Neural progenitor cell (in vitro differentiated cells): ENCODE results near the gene SLCO3A1. TPM values are rescaled to one million over a fixed set of nuclear protein-coding genes. Genes with fewer than 3 reads are reported as not detected.

ENCODE experiments used
- DNase-seq: peaks from one replicate; pipeline ENCODE4 v3.0.0-alpha.2; 2016; ENCODE audit warnings: low spot score
- H2AFZ ChIP-seq: fragments of 200-600 bp; sonication (generic); replicated peaks from 2 replicates; pipeline ENCODE4 v1.6.1; 2016; ENCODE audit warnings: antibody characterized with exemption
- H3F3A ChIP-seq: fragments of 200-600 bp; sonication (generic); 2 replicates; pipeline ENCODE4 v1.6.1; 2016; ENCODE audit warnings: antibody characterized with exemption, low read depth
- H3K27ac ChIP-seq: fragments of 200-600 bp; sonication (generic); 2 replicates; pipeline ENCODE4 v1.5.1; 2016; ENCODE audit warnings: mild to moderate bottlenecking
- H3K27me3 ChIP-seq: fragments of 200-600 bp; sonication (generic); 2 replicates; pipeline ENCODE4 v1.6.1; 2016; ENCODE audit warnings: mild to moderate bottlenecking, moderate library complexity
- H3K36me3 ChIP-seq: fragments of 200-600 bp; sonication (generic); 2 replicates; pipeline ENCODE4 v1.5.1; 2016
- H3K4me1 ChIP-seq: fragments of 200-600 bp; sonication (generic); 2 replicates; pipeline ENCODE4 v1.6.1; 2016; ENCODE audit warnings: mixed run types
- H3K4me2 ChIP-seq: fragments of 200-600 bp; sonication (generic); 2 replicates; pipeline ENCODE4 v1.6.1; 2016
- H3K4me3 ChIP-seq: fragments of 200-600 bp; sonication (generic); 2 replicates; pipeline ENCODE4 v1.5.1; 2016
- H3K79me2 ChIP-seq: fragments of 200-600 bp; sonication (generic); 2 replicates; pipeline ENCODE4 v1.6.1; 2016; ENCODE audit warnings: low read depth
- H3K9ac ChIP-seq: fragments of 200-600 bp; sonication (generic); 2 replicates; pipeline ENCODE4 v1.6.1; 2016
- H3K9me3 ChIP-seq: fragments of 200-600 bp; sonication (generic); 2 replicates; pipeline ENCODE4 v1.5.1; 2016; ENCODE audit warnings: low read depth
- H4K20me1 ChIP-seq: fragments of 200-600 bp; sonication (generic); 2 replicates; pipeline ENCODE4 v1.6.1; 2016; ENCODE audit warnings: low read depth
- H3K27ac Mint-ChIP-seq: 3 replicates; pipeline ENCODE4 v1.8.0; 2021; ENCODE audit warnings: mixed read lengths
- H3K27me3 Mint-ChIP-seq: 2 replicates; pipeline ENCODE4 v1.8.0; 2022; ENCODE audit warnings: low read depth, mild to moderate bottlenecking, inconsistent platforms, moderate library complexity, mixed read lengths; ENCODE audit not compliant: insufficient read depth
- H3K36me3 Mint-ChIP-seq: 3 replicates; pipeline ENCODE4 v1.8.0; 2021; ENCODE audit warnings: mixed read lengths
- H3K4me1 Mint-ChIP-seq: 3 replicates; pipeline ENCODE4 v1.8.0; 2021; ENCODE audit warnings: mixed read lengths
- H3K4me3 Mint-ChIP-seq: 3 replicates; pipeline ENCODE4 v1.8.0; 2021; ENCODE audit warnings: mild to moderate bottlenecking, moderate library complexity, mixed read lengths
- H3K9me3 Mint-ChIP-seq: 3 replicates; pipeline ENCODE4 v1.8.0; 2020; ENCODE audit warnings: mixed read lengths
- EZH2 ChIP-seq: fragments of 200-600 bp; sonication (generic); IDR thresholded peaks from 2 replicates; pipeline ENCODE4 v1.6.1; 2017; ENCODE audit warnings: antibody characterized with exemption, mild to moderate bottlenecking, moderate library complexity
- EZH2phosphoT487 ChIP-seq: fragments of 200-600 bp; sonication (generic); IDR thresholded peaks from 2 replicates; pipeline ENCODE4 v1.6.1; 2017; ENCODE audit warnings: antibody characterized with exemption
- total RNA-seq: library from RNA; depleted of rRNA; stranded (reverse); fragments of >200 nt; gene quantifications from 2 replicates; pipeline ENCODE4 v1.2.3, GENCODE V29; 2015; ENCODE audit warnings: low replicate concordance
- TF ChIP-seq, protein P1 (sequence below): fragments of 200-600 bp; sonication (generic); IDR thresholded peaks from 2 replicates; pipeline ENCODE4 v1.5.1; 2017; ENCODE audit warnings: antibody characterized with exemption, mild to moderate bottlenecking

Gene SLCO3A1
- total RNA-seq, 1 donor from 2014 or later, result 6.6 TPM

DNA sequence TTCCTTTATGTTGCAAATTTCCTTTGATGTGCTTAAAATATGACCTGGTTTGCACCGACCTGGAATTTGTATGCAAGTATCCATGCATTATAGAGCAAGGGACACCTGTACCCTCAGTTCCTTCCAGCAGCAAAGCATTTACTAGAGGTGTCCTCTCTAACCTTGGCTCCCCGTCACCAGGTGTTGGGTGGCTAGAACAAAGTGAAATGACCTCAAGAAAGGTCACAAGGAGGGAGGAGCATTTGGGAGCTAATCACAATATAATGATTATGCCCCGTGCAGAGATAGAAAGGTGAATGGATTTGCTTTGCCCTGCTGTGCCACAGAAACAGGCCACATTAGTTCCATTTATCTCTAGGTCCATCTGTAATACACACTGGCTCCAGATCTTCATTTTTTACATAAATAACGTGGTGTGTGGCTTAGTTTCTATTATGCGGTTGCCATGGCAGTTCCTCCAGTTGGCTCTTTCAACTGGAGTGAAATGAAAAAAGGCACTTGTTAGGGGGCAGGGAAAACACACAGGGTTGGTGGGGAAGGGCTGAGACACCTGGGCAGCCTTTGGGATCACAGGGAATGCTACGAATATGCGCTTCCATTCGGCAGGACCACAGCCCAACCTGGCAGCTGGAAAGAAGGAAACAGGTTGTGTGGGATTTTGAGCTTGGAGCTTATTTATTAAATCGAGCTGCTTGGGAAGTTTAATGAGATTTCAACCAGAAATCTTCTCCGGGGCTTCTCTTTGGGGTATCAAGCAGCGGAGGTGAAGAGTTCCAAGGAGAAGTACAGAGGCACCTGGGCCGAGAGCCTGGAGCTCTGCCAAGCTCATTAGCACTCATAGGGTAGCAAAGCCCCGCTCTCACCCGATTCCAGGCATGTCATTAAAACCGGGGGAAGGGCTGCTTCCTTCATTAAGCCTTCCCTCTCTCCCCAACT is 306.7 kb downstream of the SLCO3A1 start:
- H3K27ac Mint-ChIP-seq, result peak overlapping the region; percentile 62

DNA sequence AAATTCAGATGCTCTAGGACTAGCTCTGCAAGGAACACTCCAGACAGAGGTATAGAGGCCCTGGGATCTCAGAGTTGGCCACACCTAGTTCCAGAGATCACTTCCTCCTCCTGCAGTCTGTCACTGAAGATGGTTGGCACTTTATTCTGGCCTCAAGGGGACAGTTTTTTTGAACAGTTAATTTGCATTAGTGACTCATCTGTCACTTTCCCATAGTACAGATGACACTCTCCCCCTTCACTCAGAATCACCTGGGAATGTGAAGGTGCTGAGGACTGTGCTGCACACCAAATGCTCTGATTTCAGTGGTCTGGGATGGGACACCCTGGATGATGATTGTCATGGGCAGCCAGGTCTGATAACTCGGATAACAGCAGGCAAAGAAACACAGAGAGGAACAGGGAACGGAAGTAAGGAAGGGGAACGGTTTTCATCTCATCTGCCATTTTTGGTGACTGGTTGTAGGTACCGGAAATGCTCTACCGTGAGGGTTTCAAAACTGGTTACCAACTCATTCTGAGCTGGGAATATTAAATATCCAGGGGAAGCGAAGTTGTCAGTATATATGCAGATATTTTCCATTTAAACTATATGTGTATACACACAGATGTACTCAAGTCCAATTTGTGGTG is 307.6 kb downstream of the SLCO3A1 start:
- no peaks in the 10 kb centered on the region for H3K27me3 ChIP-seq
- H3K27ac Mint-ChIP-seq, result no peak overlapping the region
- H3K36me3 Mint-ChIP-seq, result no peaks in the 10 kb centered on the region
- H3K9me3 ChIP-seq, result no peaks in the 10 kb centered on the region
- peaks cover 72% of the 10 kb centered on the region for H3K4me1 Mint-ChIP-seq
- no peak overlapping the region for H3K27ac ChIP-seq
- no peak overlapping the region for H3K4me3 Mint-ChIP-seq
- no peak for DNase-seq
- TF ChIP-seq, protein P1, sequence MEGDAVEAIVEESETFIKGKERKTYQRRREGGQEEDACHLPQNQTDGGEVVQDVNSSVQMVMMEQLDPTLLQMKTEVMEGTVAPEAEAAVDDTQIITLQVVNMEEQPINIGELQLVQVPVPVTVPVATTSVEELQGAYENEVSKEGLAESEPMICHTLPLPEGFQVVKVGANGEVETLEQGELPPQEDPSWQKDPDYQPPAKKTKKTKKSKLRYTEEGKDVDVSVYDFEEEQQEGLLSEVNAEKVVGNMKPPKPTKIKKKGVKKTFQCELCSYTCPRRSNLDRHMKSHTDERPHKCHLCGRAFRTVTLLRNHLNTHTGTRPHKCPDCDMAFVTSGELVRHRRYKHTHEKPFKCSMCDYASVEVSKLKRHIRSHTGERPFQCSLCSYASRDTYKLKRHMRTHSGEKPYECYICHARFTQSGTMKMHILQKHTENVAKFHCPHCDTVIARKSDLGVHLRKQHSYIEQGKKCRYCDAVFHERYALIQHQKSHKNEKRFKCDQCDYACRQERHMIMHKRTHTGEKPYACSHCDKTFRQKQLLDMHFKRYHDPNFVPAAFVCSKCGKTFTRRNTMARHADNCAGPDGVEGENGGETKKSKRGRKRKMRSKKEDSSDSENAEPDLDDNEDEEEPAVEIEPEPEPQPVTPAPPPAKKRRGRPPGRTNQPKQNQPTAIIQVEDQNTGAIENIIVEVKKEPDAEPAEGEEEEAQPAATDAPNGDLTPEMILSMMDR, result no peak
- TF ChIP-seq EZH2, result no peak
- TF ChIP-seq EZH2phosphoT487, result no peak
- H3F3A ChIP-seq, result peaks cover 24% of the 10 kb centered on the region
- H3K36me3 ChIP-seq, result no peaks in the 10 kb centered on the region
- H3K27me3 Mint-ChIP-seq, result peaks cover 3% of the 10 kb centered on the region
- H3K4me1 ChIP-seq, result peaks cover 59% of the 10 kb centered on the region
- no peak overlapping the region for H2AFZ ChIP-seq
- H3K9me3 Mint-ChIP-seq, result no peaks in the 10 kb centered on the region
- H3K79me2 ChIP-seq, result no peaks in the 10 kb centered on the region
- H3K4me3 ChIP-seq, result no peak overlapping the region
- H3K4me2 ChIP-seq, result peak overlapping the region; percentile 43
- no peak overlapping the region for H3K9ac ChIP-seq
- H4K20me1 ChIP-seq, result no peaks in the 10 kb centered on the region

More for the DNA sequence above, 306.7 kb downstream of the SLCO3A1 start:
- no peaks in the 10 kb centered on the region for H3K36me3 Mint-ChIP-seq
- Histone ChIP-seq H3K4me3 (no peak overlapping the region), H3F3A (peaks cover 24% of the 10 kb centered on the region), H3K36me3 (no peaks in the 10 kb centered on the region), H3K9ac (no peak overlapping the region), H3K4me2 (peak overlapping the region; percentile 43), H2AFZ (no peak overlapping the region), H3K9me3 (no peaks in the 10 kb centered on the region), H3K4me1 (peaks cover 49% of the 10 kb centered on the region), H4K20me1 (no peaks in the 10 kb centered on the region), H3K79me2 (no peaks in the 10 kb centered on the region), H3K27me3 (no peaks in the 10 kb centered on the region), H3K27ac (no peak overlapping the region)
- peaks cover 71% of the 10 kb centered on the region for H3K4me1 Mint-ChIP-seq
- DNase-seq, result peak; percentile 16
- peaks cover 3% of the 10 kb centered on the region for H3K27me3 Mint-ChIP-seq
- TF ChIP-seq, protein P1, result no peak
- TF ChIP-seq EZH2phosphoT487, result no peak
- TF ChIP-seq EZH2, result no peak
- no peak overlapping the region for H3K4me3 Mint-ChIP-seq
- H3K9me3 Mint-ChIP-seq, result no peaks in the 10 kb centered on the region

DNA sequence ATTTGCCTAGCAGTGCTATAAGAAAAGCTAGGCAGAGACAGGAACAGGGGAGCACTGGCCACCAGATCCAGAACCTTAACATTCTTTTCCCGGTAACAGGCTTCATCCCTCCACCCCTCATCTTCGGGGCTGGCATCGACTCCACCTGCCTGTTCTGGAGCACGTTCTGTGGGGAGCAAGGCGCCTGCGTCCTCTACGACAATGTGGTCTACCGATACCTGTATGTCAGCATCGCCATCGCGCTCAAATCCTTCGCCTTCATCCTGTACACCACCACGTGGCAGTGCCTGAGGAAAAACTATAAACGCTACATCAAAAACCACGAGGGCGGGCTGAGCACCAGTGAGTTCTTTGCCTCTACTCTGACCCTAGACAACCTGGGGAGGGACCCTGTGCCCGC is 309.1 kb downstream of the SLCO3A1 start:
- H3K4me3 ChIP-seq, result no peak overlapping the region
- DNase-seq, result no peak
- H3K4me1 Mint-ChIP-seq, result peaks cover 77% of the 10 kb centered on the region
- H3K79me2 ChIP-seq, result no peaks in the 10 kb centered on the region
- peak overlapping the region; percentile 5 for H3K27ac Mint-ChIP-seq
- no peak overlapping the region for H3K9ac ChIP-seq
- H3K4me2 ChIP-seq, result no peak overlapping the region
- H3K4me1 ChIP-seq, result peaks cover 60% of the 10 kb centered on the region
- TF ChIP-seq EZH2phosphoT487, result no peak
- no peak for TF ChIP-seq EZH2
- TF ChIP-seq, protein P1, result no peak
- H3F3A ChIP-seq, result peaks cover 19% of the 10 kb centered on the region
- H3K27me3 Mint-ChIP-seq, result peaks cover 3% of the 10 kb centered on the region
- H3K27me3 ChIP-seq, result no peaks in the 10 kb centered on the region
- H3K9me3 ChIP-seq, result no peaks in the 10 kb centered on the region
- no peak overlapping the region for H2AFZ ChIP-seq
- H4K20me1 ChIP-seq, result no peaks in the 10 kb centered on the region
- H3K9me3 Mint-ChIP-seq, result no peaks in the 10 kb centered on the region
- H3K36me3 Mint-ChIP-seq, result no peaks in the 10 kb centered on the region
- no peak overlapping the region for H3K4me3 Mint-ChIP-seq
- H3K27ac ChIP-seq, result no peak overlapping the region
- H3K36me3 ChIP-seq, result no peaks in the 10 kb centered on the region
